CD1c-positive myeloid dendritic cell (primary cell): ENCODE measurements around the gene ZNF813.

Experiments
- DNase-seq: peaks from one replicate; pipeline ENCODE4 v3.0.0-alpha.2; 2016; ENCODE audit errors: extremely low spot score

ZNF813 gene

DNA sequence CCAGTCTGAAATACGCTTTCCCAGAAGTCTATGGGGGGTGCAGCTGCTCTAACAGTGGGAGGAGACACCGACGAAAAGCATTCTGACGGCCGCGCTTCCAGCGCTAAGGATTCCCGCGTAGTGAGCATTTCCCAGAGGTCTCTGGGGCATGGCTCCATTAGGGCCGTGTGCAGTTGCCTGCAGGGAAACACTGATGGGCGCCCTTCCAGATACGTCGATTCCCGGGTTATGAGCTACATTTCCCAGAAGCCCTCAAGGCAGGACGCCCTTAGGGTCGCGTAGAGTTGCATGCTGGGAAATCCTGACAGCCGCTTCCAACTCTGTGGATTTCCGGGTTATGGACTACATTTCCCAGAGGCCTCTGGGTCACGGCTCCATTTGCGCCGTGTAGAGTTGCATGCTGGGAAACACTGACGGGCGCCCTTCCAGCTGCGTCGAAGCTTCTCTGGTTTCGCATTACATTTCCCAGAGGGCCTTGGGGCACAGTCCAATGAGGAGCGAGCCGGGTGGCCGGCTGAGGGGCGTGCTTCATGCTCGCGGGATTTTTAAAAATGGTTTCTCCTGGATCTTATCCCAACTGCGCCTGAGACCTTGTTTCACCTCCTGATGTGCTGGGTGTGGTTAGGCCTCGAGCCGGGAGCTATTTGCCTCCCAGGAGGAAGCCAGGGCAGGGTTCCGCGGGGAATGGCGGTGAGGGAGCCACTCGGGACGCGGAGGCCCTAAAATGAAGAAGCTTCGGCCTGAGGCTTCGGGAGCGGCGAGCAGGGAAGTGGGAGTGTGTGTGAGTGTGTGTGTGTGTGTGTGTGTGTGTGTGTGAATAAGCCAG lies 53.2 kb downstream of the ZNF813 start:
- peak; percentile 97 for DNase-seq

DNA sequence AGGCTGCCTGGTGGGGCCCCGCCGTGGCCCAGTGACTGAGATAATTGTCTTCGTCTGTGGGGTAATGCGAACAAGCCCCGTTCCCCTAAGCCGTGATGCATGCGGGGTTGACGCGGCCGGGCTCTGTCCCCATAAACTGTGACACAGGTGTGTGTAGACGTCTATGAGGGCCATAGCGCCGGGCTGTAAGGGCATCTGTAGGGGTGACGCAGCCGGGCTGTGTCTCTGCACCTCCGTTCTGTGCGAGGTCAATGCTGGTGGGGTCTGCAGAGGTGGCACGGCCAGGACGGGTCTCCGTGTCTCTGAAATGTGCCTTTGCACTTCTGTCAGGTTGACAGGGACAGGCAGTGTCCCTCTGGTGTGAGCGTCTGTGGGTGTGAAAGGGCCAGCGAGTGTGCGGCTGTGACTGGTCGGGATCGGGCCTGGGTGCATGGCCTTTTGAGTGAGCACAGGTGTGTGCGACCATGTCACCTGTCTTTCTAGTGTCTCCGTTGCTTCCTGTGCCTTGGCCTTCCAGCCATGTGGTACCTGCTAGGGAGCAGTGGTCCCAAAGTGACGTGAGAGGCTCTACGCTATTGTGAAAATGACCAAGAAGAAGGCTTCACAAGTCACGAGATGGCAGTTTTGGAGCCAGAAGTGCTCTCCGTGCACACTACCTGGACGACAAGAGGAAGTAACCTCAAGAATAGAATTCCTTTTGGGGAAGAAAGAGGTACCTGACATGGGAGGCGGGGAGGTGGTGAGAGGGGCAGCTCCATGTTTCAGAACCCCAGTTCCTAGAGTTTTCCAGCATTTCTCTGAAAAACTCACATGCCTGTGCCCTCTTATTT lies 54.1 kb downstream of the ZNF813 start:
- DNase-seq: no peak

DNA sequence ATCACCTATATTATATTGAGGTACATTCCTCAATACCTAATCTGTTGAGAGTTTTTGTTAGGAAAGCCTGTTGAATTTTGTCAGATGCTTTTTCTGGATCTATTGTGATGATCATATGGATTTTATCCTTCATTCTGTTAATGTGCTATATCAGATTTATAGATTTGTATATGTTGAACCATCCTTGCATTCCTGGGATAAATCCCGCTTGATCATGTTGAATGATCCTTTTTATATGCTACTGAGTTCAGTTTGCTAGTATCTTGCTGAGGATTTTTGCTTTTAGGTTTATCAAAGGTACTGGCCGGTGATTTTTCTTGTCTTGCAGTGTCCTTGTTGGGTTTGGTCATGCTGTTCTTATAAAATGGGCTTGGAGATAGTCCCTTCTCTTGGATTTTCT lies 58.4 kb downstream of the ZNF813 start:
- no peak for DNase-seq

DNA sequence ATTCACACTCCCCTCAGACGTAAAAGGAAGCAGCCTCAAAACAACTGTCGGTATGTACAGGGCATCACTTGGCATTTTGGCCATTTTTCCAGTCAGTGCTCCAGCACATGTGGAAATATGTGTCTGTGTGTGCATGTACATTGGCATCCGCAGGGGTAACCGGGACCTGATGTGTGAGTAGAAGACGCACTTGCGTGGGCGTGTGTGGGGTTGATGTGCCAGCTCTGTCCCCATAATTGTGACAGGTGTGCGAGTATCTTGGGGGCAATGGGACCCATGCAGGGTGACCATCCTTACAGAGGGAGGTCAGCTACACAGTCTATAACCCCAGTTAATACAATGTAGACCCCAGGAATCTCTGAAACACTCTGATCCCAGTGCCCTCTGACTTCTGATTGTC lies 63.1 kb downstream of the ZNF813 start:
- DNase-seq: no peak

DNA sequence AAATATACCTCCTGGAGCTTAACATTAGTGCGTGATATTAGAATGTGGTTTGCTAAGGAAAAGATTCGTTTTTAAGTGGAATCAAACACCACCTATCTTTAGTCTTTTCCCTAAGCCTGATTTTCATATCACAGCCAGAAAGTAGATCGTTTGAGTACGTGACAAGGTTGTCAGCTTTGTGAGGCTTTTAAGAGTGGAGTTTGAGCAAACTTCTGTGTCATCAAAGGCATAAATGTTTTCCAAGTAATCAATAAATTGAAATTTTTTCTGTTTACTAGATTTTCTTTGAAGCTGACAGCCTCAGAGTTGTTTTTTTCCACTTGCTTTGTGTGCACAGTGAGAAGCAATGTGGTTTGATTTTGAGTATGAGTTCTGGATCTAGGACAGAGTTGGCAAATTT lies 63.9 kb downstream of the ZNF813 start:
- DNase-seq: no peak

DNA sequence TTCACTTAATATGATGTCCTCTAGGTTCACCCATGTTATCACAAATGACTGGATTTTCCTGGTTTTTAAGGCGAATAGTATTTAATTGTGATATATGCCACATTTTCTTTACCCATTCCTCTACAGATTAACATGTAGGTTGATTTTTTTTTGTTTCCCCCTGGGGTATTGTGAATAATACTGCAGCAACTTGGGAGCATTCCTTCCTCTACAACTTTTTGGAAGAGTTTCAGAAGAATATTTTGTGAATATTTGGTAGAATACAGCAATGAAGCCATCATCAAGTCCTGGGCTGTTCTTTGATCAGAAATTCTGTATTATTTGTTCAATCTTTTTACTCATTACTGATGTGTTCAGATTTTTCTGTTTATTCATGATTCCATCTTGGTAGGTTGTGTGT lies 64.8 kb downstream of the ZNF813 start:
- DNase-seq: no peak

DNA sequence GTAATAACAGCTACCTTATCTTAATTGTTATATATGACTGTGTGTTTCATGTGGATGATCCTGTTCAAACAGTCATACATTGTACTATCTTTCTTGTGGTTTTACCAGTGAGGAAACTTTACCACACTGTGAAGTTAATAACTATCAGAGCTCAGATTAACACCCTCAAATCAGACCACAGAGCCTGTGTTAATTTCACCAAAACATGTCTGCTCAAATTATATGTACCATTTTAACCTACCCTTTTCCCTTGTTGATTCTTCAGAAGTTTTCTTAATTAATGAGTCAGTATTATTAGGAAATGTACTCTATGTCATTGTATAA lies 68.7 kb downstream of the ZNF813 start:
- no peak for DNase-seq

DNA sequence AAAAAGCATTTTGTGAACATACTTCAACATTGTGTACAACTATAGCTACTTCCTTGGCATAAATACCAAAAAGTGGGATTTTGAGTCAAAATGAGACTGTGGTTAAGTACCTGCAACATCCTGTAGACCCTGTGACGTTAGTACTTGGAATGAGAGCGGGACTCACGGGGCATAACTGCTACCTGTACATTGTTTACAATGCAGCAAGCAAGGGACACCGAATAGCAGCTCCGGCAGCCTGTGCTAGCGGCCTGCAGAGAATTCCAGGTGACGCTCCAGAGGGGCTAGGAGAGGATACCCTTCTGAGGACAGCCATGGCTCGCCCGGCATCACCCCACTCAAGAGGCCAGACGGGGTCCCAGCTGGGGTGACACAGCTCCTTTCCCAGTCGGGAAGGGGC lies 69.6 kb downstream of the ZNF813 start:
- DNase-seq: no peak

DNA sequence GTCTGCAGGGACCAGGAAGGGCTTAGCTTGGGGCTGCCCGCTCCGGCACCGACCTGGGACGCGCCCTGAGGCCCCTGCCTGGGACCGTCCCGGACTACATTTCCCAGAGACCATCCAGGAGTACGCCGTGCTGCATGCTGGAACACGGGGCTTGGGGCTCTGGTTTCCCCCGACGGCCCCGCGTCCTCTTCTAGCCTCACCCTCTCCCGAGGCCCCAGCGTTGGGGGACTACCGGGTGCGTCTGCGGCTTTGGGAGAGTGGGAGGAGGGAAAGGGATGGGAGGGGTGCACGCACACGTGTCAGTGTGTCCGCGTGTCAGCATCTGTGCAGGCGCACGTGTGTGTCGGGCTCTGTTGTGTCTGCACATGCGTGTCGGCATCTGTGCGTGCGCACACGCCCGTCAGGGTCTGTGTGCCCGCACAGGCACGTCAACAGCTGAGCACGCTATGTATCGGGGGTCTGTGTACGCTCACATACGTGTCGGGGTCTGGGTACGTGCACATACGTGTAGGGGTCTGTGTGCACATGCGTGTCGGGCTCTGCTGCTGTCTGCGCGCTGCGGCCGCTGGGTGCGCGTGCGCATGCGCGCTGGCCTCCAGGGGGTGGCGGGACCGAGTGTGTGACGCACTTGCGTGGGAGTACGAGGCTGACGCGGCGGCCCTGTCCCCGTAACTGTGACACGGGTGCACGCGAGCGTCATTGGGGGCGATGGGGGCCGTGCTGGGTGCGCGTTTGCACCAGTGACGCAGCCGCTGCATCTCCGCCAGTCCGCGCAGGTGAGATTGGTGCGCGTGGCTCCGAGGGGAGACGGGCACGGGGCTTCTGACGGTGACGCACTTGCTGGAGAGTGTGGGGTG lies 70.2 kb downstream of the ZNF813 start, which contains the start of gene ZNF331:
ZNF331 (plus strand) TSS at position 625 of the 857 bp plus-strand sequence. CDS start 31,232 bp downstream, outside the sequence.
- peak; percentile 92 for DNase-seq

DNA sequence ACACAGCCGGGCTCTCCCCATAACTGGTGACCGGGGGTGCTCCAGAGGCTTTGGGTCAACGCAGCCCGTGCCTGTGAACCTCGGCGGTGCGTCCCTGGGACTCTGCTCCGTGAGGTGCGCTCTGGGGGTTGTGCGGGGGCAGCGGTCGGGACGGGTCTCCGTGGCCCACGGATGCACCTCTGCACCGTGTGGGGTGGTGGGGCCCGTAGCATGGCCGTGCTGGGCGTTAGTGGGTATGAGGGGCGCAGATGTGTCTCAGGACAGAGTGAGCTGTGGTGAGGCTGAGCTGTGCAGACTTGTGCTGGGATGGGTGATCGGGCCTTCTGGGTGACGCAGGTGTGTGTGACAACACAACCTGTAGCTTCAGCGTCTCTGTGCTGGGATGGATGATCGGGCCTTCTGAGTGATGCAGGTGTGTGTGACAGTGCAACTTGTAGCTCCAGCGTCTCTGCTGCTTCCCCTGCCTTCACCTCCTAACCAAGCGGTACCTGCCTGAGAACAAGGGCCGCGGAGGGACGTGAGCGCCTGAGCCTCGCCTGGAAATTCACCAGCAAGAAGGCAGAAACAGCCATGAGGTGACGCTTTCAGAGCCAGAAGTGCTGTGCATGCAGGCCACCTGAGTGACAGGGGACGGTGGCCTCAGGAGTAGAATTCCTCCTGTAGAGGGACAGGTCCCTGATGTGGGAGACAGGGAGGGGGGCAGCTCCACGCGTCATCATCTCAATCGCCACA lies 71.0 kb downstream of the ZNF813 start:
- no peak for DNase-seq

DNA sequence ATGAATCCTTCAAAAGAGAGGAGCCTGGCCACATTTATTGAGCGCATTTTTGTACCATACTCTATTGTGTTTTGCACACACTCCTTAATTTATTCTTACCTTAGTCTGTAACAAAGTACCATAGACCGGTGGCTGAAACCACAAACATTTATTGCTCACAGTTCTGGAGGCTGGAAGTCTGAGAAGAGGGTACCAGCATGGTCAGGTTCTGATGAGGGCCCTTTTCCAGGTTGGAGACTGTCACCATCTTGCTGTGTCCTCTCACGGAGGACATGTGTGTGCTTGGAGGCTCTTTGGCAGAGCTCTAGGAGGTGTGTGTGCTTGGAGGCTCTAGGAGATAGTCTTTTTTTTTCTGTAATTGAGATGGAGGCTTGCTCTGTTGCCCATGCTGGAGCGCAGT lies 72.6 kb downstream of the ZNF813 start:
- DNase-seq: no peak

DNA sequence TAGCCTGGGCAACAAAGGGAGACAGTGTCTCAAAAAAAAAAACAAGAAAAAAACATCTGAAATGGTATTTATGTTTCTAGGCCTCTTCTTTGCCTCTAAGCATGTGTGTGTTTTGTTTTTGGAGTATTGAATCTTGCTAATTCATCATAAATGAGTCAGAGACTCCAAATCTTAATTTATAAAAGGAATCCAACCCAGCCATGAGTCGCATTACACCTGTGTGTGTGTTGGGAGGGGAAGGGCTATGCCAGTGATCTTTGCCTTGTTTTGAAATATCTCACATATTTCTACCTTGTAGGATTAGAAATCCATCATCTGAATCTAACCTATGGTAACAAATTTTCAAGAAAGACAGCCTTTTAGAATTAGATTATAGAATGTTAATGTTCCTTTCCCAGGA lies 74.4 kb downstream of the ZNF813 start:
- DNase-seq: no peak

DNA sequence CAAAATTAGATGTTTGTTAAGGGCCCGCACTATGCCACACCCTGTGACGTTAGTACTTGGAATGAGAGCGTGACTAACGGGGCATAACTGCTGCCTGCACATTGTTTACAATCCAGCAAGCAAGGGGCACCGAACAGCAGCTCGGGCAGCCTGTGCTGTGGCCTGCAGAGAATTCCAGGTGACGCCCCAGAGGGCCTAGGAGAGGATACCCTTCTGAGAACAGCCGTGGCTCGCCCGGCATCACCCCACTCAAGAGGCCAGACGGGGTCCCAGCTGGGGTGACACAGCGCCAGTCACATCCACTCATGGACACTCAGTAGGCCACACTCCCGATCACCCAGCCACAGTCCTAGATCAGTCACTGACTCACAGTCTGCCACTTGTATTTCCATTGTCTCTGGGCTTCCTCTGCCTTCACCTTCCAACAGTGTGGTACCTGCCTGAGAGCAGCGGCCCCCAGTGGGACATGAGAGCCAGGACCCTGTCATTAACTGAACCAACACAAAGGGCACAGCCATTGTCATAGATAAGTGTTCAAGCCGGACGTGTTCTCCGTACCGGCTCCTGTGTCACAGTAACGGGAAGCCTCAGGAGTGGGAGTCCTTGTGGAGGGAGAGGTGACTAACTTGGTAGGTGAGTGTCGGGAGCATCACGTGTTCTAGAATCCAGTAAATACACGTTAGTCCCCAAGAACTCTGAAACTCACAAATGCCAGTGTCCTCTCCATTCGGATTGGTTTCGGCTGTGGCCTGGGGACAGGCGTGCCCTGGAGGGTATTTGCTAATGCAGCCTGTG lies 77.9 kb downstream of the ZNF813 start:
- DNase-seq: no peak
